Fibroblast of mammary gland (primary cell): ENCODE measurements around the gene COL6A5.
"Not testable (repeated sequence)": the region's sequence is repeated elsewhere in the genome, so short reads cannot be mapped to it uniquely, and the experiment has no call there.

ENCODE experiments used
- DNase-seq: peaks from one replicate; pipeline ENCODE4 v3.0.0-alpha.2; 2010; ENCODE audit warnings: low read depth
- H3K4me3 ChIP-seq: 2 replicates; pipeline ENCODE4 v1.5.1; 2011; ENCODE audit warnings: low read depth, mild to moderate bottlenecking, low read length, moderate library complexity; ENCODE audit not compliant: control insufficient read depth
- CTCF ChIP-seq: conservative IDR thresholded peaks from 2 replicates; pipeline ENCODE4 v1.5.1; 2011; ENCODE audit warnings: low read depth, low read length, inconsistent platforms; ENCODE audit not compliant: control insufficient read depth, insufficient read depth

COL6A5 gene

GRCh38 chr3:130429713-130430023, 84.2 kb downstream of the COL6A5 start:
- DNase-seq = no peak
- no peak overlapping the region for H3K4me3 ChIP-seq
- TF ChIP-seq CTCF = no peak

- no peak for DNase-seq
- TF ChIP-seq CTCF = no peak
- H3K4me3 ChIP-seq = no peak overlapping the region
Measured at GRCh38 chr3:130430266-130430665, 84.8 kb downstream of the COL6A5 start.

- DNase-seq, H3K4me3 ChIP-seq: not testable (repeated sequence)
Measured at GRCh38 chr3:130432086-130432485, 86.6 kb downstream of the COL6A5 start.

- DNase-seq = no peak
- TF ChIP-seq CTCF = no peak
Measured at GRCh38 chr3:130433306-130433705, 87.8 kb downstream of the COL6A5 start.

GRCh38 chr3:130442284-130442683, 96.8 kb downstream of the COL6A5 start:
- TF ChIP-seq CTCF = no peak
- no peak for DNase-seq
- H3K4me3 ChIP-seq = no peak overlapping the region

More at GRCh38 chr3:130433306-130433705, 87.8 kb downstream of the COL6A5 start:
- H3K4me3 ChIP-seq = no peak overlapping the region

- DNase-seq = not testable (repeated sequence)
Measured at GRCh38 chr3:130446840-130447239, 101.4 kb downstream of the COL6A5 start.

GRCh38 chr3:130448155-130448554, 102.7 kb downstream of the COL6A5 start:
- H3K4me3 ChIP-seq, DNase-seq: not testable (repeated sequence)

More at GRCh38 chr3:130446840-130447239, 101.4 kb downstream of the COL6A5 start:
- not testable (repeated sequence) for H3K4me3 ChIP-seq

GRCh38 chr3:130456540-130456939, 111.1 kb downstream of the COL6A5 start:
- TF ChIP-seq CTCF = no peak
- no peak overlapping the region for H3K4me3 ChIP-seq
- DNase-seq = no peak

- H3K4me3 ChIP-seq = no peak overlapping the region
- DNase-seq = no peak
- TF ChIP-seq CTCF = no peak
Measured at GRCh38 chr3:130457671-130458070, 112.2 kb downstream of the COL6A5 start.
